GM19239 (cell line): ENCODE results near the gene TIAL1.
"Not testable (repeated sequence)": the region's sequence is repeated elsewhere in the genome, so short reads cannot be mapped to it uniquely, and the experiment has no call there.

Experiments
- DNase-seq: peaks from one replicate; pipeline ENCODE4 v3.0.0; 2011; ENCODE audit warnings: low spot score; ENCODE audit not compliant: insufficient read length
- FAIRE-seq: peaks from 2 replicates; lab custom pipeline; 2011; peaks lifted over from hg19 to GRCh38; lab: Jason Lieb, UNC

Gene TIAL1

GRCh38 chr10:119616882-119617570, 20.3 kb upstream of the TIAL1 start:
- no peak for DNase-seq
- no peak for FAIRE-seq

GRCh38 chr10:119614686-119615085, 17.9 kb upstream of the TIAL1 start:
- DNase-seq (no peak), FAIRE-seq (no peak)

- FAIRE-seq (no peak), DNase-seq (no peak)
These were observed 17.0 kb upstream of the TIAL1 start for GRCh38 chr10:119613741-119614140.

GRCh38 chr10:119611433-119611832, 14.7 kb upstream of the TIAL1 start:
- no peak for FAIRE-seq

GRCh38 chr10:119609516-119609915, 12.8 kb upstream of the TIAL1 start:
- FAIRE-seq: no peak

More at GRCh38 chr10:119611433-119611832, 14.7 kb upstream of the TIAL1 start:
- no peak for DNase-seq

GRCh38 chr10:119608316-119609155, 11.8 kb upstream of the TIAL1 start:
- DNase-seq: no peak
- FAIRE-seq: no peak

More at GRCh38 chr10:119609516-119609915, 12.8 kb upstream of the TIAL1 start:
- DNase-seq: no peak

- FAIRE-seq (no peak), DNase-seq (no peak)
These were observed 7.7 kb upstream of the TIAL1 start for GRCh38 chr10:119604468-119604867.

- DNase-seq (peak; percentile 10), FAIRE-seq (peak; percentile 51)
These were observed 5.7 kb upstream of the TIAL1 start for GRCh38 chr10:119602241-119603095.

- DNase-seq (no peak), FAIRE-seq (no peak)
These were observed 1.6 kb upstream of the TIAL1 start for GRCh38 chr10:119598397-119598796.

- no peak for DNase-seq
- FAIRE-seq: no peak
These were observed 832 bp upstream of the TIAL1 start for GRCh38 chr10:119597405-119598186.

- FAIRE-seq (peak; percentile 78), DNase-seq (no peak)
These were observed 868 bp downstream of the TIAL1 start for GRCh38 chr10:119595676-119596515.

GRCh38 chr10:119595134-119595675, 1.6 kb downstream of the TIAL1 start:
- DNase-seq (no peak), FAIRE-seq (peak; percentile 26)

GRCh38 chr10:119588071-119588470, 8.7 kb downstream of the TIAL1 start:
- FAIRE-seq (no peak), DNase-seq (no peak)

GRCh38 chr10:119578355-119578754, 18.4 kb downstream of the TIAL1 start:
- FAIRE-seq (no peak), DNase-seq (no peak)

- no peak for FAIRE-seq
- no peak for DNase-seq
These were observed 20.8 kb downstream of the TIAL1 start for GRCh38 chr10:119575991-119576390.

- no peak for DNase-seq
- FAIRE-seq: no peak
These were observed 21.3 kb downstream of the TIAL1 start for GRCh38 chr10:119575506-119575905.

- no peak for DNase-seq
- FAIRE-seq: no peak
These were observed 28.8 kb downstream of the TIAL1 start for GRCh38 chr10:119567978-119568377.

- no peak for FAIRE-seq
- DNase-seq: no peak
These were observed 34.7 kb downstream of the TIAL1 start for GRCh38 chr10:119562097-119562496.

GRCh38 chr10:119559511-119559910, 37.3 kb downstream of the TIAL1 start:
- FAIRE-seq, DNase-seq: not testable (repeated sequence)
